ENCODE data around the gene RREB1. TPM values are rescaled to one million over a fixed set of nuclear protein-coding genes. Genes with fewer than 3 reads are reported as not detected.

The RREB1 gene
- total and polyA plus RNA-seq, 2 of the 4 experiments (the other 2 are of a cell fraction) = 8.4 to 14.5 TPM

DNA sequence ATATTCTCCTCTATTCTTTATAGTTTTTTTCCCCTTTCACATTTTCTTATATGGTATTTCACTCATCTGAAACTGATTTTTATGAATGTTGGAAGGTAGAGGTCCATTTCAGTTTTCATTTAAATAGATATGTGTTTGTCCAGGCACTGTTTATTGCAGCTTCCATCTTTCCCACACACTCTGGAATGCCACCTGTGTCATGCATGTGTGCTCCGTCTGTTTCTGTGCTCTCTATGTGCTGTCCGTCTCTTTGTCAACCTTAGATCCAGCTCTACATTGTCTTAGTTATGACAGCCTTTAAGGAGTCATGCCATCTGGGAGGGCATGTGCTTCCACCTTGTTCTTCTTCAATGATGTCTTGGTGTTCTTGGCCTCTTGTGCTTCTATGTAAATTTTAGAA is 36.4 kb upstream of the RREB1 start:
- Histone ChIP-seq H3K14ac (replicated peaks; ENCODE audit: low read depth, low read length) (no peak overlapping the region), H2AFZ (replicated peaks; ENCODE audit: low read length, poor library complexity) (no peak overlapping the region), H3K27me3 (ENCODE audit: control insufficient read depth, insufficient read depth, low read length) (no peaks in the 10 kb centered on the region), H2BK15ac (ENCODE audit: low read depth, low read length) (no peak overlapping the region), H3K56ac (ENCODE audit: extremely low read depth, insufficient read depth, low read length) (no peak overlapping the region), H3K9me3 (ENCODE audit: control insufficient read depth, insufficient read depth, low read length) (no peaks in the 10 kb centered on the region), H3K4ac (ENCODE audit: low read depth, low read length) (no peak overlapping the region), H2AK9ac (replicated peaks; ENCODE audit: low read depth, low read length, poor library complexity) (no peak overlapping the region), H3K4me1 (ENCODE audit: control insufficient read depth, insufficient read depth, low read length) (no peaks in the 10 kb centered on the region), H2BK5ac (ENCODE audit: low read depth, low read length, poor library complexity, severe bottlenecking) (no peak overlapping the region), H2BK120ac (ENCODE audit: low read depth, low read length) (no peak overlapping the region), H3K18ac (ENCODE audit: low read depth, low read length) (no peak overlapping the region), H3K79me1 (ENCODE audit: low read depth in 1 of 2, low read length in 2 of 2) (no peaks in the 10 kb centered on the region), H4K20me1 (ENCODE audit: insufficient read depth, low read length) (no peaks in the 10 kb centered on the region), H3K9ac (ENCODE audit: low read depth, low read length) (no peak overlapping the region), H4K5ac (ENCODE audit: low read depth, low read length) (no peak overlapping the region), H3K27ac (ENCODE audit: insufficient read depth, low read length) (no peak overlapping the region), H3K4me3 (ENCODE audit: insufficient read depth, low read depth, low read length) (no peak overlapping the region), H4K91ac (ENCODE audit: insufficient read depth, low read depth, low read length) (no peak overlapping the region), H2AK5ac (ENCODE audit: low read depth, low read length) (no peak overlapping the region), H3K36me3 (ENCODE audit: control insufficient read depth, insufficient read depth, low read length) (no peaks in the 10 kb centered on the region), H3K9me1 (ENCODE audit: insufficient read depth, low read length) (no peaks in the 10 kb centered on the region), H3K4me2 (ENCODE audit: low read depth, low read length) (no peak overlapping the region), H3K23ac (ENCODE audit: low read depth, low read length) (no peak overlapping the region), H2BK20ac (ENCODE audit: low read depth, low read length) (no peak overlapping the region), H4K8ac (ENCODE audit: low read depth in 2 of 2, low read length in 2 of 2) (no peak overlapping the region)
- intact Hi-C loops (cut with micrococcal nuclease) = no loop called here
- dilution Hi-C loops (cut with HindIII; ENCODE audit: low sequenced_read_pairs, unreplicated experiment) = no loop called here
- POLR2A ChIA-PET (ENCODE audit: unreplicated experiment) = no interaction called here
- BruUV-seq (replicated peaks) = no TSS peak
- no CpG with 5 or more reads among the region's 2 CpGs for WGBS, 2 experiments (ENCODE audit: extremely low coverage in 2 of 2, insufficient read length in 1 of 2)
- TF ChIP-seq RAD21 (IDR thresholded peaks at IDR 0.05; ENCODE audit: low read length) (no peak), CHD1 (IDR thresholded peaks at IDR 0.05; ENCODE audit: low read depth, low read length) (no peak), SMC3 (IDR thresholded peaks at IDR 0.05; ENCODE audit: low read depth, low read length) (no peak), NFE2L2 (IDR thresholded peaks at IDR 0.05; ENCODE audit: low read depth, low read length) (no peak), POLR2A (IDR thresholded peaks at IDR 0.05; ENCODE audit: low read depth, low read length) (no peak), BHLHE40 (IDR thresholded peaks at IDR 0.05; ENCODE audit: low read depth, low read length) (no peak), MXI1 (IDR thresholded peaks at IDR 0.05; ENCODE audit: borderline replicate concordance, low read depth, low read length) (no peak), USF2 (IDR thresholded peaks at IDR 0.05; ENCODE audit: low read depth, low read length) (no peak), MAZ (IDR thresholded peaks at IDR 0.05; ENCODE audit: borderline replicate concordance, low read depth, low read length) (no peak), RFX5 (IDR thresholded peaks at IDR 0.05; ENCODE audit: low read depth, low read length) (no peak), CEBPB (IDR thresholded peaks at IDR 0.05; ENCODE audit: low read depth, low read length) (no peak)
- TF ChIP-seq, protein P1, sequence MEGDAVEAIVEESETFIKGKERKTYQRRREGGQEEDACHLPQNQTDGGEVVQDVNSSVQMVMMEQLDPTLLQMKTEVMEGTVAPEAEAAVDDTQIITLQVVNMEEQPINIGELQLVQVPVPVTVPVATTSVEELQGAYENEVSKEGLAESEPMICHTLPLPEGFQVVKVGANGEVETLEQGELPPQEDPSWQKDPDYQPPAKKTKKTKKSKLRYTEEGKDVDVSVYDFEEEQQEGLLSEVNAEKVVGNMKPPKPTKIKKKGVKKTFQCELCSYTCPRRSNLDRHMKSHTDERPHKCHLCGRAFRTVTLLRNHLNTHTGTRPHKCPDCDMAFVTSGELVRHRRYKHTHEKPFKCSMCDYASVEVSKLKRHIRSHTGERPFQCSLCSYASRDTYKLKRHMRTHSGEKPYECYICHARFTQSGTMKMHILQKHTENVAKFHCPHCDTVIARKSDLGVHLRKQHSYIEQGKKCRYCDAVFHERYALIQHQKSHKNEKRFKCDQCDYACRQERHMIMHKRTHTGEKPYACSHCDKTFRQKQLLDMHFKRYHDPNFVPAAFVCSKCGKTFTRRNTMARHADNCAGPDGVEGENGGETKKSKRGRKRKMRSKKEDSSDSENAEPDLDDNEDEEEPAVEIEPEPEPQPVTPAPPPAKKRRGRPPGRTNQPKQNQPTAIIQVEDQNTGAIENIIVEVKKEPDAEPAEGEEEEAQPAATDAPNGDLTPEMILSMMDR (conservative IDR thresholded peaks at IDR 0.05; ENCODE audit: low read depth, low read length) = no peak
- TF ChIP-seq, protein P2, sequence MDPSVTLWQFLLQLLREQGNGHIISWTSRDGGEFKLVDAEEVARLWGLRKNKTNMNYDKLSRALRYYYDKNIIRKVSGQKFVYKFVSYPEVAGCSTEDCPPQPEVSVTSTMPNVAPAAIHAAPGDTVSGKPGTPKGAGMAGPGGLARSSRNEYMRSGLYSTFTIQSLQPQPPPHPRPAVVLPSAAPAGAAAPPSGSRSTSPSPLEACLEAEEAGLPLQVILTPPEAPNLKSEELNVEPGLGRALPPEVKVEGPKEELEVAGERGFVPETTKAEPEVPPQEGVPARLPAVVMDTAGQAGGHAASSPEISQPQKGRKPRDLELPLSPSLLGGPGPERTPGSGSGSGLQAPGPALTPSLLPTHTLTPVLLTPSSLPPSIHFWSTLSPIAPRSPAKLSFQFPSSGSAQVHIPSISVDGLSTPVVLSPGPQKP (IDR thresholded peaks at IDR 0.05; ENCODE audit: borderline replicate concordance, low read depth, low read length) = no peak
- ATAC-seq (ENCODE audit: low read depth) (no peak), DNase-seq (no peak)
- CTCF ChIA-PET = interaction anchor here (0.5 kb wide), 1 partner anchor 351 kb away, joined by 3 read pairs; no protein-coding TSS in a partner anchor
- in situ Hi-C loops (cut with MboI; ENCODE audit: low sequenced_read_pairs) = no loop called here
